T-helper 9 cell (primary cell): ENCODE measurements around the gene SCFD1.
"Not testable (repeated sequence)": the region's sequence is repeated elsewhere in the genome, so short reads cannot be mapped to it uniquely, and the experiment has no call there.

ENCODE experiments used
- DNase-seq: peaks from one replicate; pipeline ENCODE4 v3.0.0-alpha.2; 2020

The SCFD1 gene

DNA sequence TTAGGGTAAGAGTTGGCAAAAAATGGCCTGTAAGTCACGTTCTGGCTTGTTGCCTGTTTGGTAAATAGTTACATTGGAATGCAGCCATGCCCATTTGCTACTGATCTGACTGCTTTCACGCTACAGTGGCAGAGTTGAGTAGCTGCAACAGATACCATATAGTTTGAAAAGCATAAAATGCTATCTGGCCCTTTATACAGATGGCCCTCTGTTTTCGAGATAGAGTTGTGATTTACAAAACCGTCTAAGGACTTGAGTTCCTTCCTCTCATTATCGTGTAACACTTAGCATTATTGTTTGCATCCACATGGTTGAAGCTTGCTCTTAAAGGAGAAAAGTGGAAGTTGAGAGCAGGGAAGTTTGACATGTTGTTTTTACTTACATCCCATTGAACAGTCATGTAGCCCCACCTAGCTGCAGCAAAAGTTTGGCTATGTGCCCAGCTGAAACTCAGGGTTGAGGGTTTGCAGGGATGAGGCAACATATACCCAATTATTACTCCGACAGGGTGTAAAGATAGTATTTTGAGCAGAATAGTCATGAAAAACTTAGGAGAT lies 11.3 kb upstream of the SCFD1 start:
- no peak for DNase-seq

DNA sequence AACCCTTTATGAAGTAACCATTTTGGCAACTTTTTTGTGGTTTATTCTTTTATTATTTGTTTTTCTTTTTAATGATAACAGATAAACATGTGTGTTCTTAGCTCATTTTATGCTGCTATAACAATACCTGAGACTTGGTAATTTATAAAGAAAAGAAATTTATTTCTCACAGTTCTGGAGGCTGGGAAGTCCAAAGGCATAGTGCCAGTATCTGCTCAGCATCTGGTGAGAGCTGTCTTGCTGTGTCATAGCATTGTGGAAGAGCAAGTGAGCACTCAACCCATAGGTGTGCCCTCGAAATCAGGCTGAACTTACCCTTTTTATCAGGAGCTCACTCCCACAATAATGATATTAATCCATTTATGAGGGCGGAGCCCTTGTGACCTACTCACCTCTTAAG lies 8.0 kb upstream of the SCFD1 start:
- DNase-seq = no peak

GRCh38 chr14:30620178-30620577 lies 1.9 kb upstream of the SCFD1 start:
- DNase-seq = no peak

GRCh38 chr14:30621354-30621939 lies 672 bp upstream of the SCFD1 start:
- no peak for DNase-seq

GRCh38 chr14:30623412-30624131 lies 1.5 kb downstream of the SCFD1 start:
- no peak for DNase-seq

GRCh38 chr14:30624132-30624423 lies 2.0 kb downstream of the SCFD1 start:
- no peak for DNase-seq

GRCh38 chr14:30625533-30625932 lies 3.4 kb downstream of the SCFD1 start:
- DNase-seq = no peak

- not testable (repeated sequence) for DNase-seq
Observed at GRCh38 chr14:30629432-30629831, 7.3 kb downstream of the SCFD1 start.

- no peak for DNase-seq
Observed at GRCh38 chr14:30630248-30630647, 8.1 kb downstream of the SCFD1 start.

DNA sequence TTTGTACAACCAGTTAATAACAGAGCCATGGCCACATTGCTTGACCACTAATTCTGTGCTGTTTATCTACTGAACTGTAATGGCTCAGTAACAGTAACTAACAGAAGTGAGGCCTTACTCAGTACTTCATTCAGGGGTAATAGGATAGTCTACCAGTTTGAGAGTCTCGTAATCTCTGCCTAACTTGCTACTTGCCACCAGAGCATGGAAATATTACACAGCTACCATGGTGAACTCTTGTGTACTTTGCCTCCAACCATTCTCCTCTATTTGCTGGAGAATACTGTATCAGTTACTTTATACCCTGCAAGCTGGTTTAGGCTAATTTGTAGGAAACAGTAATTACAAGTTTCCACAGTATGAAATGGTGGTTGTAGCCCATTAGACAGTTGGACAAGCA lies 10.6 kb downstream of the SCFD1 start:
- no peak for DNase-seq

DNA sequence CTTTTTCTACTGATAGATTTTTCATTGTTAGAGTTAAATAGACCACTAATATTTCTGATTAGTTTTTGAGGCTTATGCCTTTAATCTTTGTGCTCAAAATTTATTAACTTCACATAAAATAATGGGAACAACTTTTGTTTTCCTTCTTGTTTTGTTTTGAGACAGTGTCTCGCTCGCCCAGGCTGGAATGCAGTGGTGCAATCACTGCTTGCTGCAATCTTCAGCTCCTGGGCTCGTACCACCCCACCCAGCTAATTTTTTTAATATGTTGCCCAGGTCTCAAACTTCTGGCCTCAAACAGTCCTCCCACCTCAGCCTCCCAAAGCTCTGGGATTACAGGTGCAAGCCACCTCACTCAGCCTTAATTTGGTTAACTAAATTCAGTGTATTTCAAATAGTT lies 16.8 kb downstream of the SCFD1 start:
- DNase-seq = no peak

DNA sequence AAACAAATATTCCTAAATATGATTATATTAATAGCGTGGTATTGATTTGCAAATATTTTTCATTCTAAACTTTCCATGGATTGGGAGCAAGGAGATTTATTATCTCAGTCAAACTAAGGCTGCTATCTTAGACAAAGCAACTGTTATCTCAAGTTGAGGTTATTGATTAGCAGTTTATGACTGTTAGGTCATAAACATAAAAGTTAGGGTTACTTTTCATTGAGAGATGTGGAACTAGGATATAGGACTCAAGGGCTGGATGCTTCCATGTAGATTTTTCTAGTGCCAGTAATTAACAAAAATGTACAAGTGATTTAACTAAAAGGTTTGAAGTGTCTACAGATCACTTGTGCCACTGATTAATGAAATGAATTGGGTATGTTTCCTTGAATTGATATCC lies 19.1 kb downstream of the SCFD1 start:
- no peak for DNase-seq

GRCh38 chr14:30644462-30644861 lies 22.3 kb downstream of the SCFD1 start:
- not testable (repeated sequence) for DNase-seq

GRCh38 chr14:30645600-30645999 lies 23.5 kb downstream of the SCFD1 start:
- DNase-seq = no peak

- DNase-seq = no peak
Observed at GRCh38 chr14:30648471-30648870, 26.4 kb downstream of the SCFD1 start.

DNA sequence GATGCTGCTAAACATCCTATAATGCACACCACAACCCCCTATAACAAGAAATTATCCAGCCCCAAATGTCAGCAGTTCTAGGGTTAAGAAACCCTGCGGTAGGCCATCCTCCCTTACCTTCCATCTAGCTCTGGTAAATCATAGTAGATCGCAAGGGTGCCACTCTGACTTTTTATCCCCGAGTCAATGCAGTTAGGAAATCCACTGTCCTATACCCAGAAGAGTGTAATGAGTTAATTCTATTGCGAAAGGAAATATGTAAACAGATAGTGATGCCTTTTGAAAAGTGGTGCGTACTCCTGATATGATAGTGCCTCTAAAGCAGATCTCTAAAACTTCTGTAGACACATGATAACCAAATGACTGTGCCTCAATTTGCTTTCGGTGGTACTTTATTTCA lies 29.8 kb downstream of the SCFD1 start:
- DNase-seq = no peak

GRCh38 chr14:30655124-30655523 lies 33.0 kb downstream of the SCFD1 start:
- no peak for DNase-seq

- no peak for DNase-seq
Observed at GRCh38 chr14:30655658-30656057, 33.5 kb downstream of the SCFD1 start.

DNA sequence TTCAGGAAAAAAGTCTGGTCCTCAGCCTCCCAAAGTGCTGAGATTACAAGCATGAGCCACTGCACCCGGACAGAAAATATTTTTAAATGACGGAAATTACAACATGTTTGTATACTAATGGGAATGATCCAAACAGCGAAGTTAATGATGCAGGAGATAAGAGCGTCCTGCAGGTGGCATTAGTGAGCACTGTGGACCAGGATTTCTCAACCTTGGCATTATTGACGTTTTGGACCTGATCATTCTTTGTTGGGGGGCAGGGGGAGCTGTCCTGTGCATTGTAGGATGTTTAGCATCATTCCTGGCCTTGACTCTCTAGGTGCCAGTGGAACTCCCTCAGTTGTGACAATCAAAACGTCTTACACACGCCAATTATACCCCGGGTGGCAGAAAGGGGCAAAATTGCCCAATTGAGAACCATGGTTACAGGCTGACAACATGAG lies 34.1 kb downstream of the SCFD1 start:
- DNase-seq = no peak

- DNase-seq = no peak
Observed at GRCh38 chr14:30657050-30657449, 34.9 kb downstream of the SCFD1 start.

DNA sequence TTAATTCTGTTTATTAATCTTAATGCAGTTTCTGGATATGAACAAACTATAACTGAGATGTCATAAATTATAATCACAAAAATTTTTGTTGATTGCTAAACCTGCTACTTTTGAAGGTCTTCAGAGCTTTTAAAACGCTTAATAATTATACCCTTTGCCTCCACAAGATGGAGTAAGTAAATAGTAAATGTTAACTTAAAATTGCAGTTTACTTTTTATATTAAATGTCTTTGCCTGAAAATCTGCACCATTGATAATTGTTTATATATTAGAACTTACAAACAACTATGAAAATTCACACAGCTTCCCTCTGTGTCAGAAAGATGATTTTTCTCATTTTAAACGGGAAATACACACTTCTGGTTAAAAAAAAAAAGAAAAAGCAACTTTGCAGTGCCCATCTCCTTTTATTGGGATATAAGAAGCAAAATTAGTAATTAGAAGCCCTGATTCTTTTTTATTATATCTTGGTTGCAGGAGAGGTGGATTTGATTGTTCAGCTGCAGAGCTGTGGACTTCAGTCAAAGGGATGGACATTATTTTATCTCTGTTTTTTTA lies 35.6 kb downstream of the SCFD1 start:
- no peak for DNase-seq

DNA sequence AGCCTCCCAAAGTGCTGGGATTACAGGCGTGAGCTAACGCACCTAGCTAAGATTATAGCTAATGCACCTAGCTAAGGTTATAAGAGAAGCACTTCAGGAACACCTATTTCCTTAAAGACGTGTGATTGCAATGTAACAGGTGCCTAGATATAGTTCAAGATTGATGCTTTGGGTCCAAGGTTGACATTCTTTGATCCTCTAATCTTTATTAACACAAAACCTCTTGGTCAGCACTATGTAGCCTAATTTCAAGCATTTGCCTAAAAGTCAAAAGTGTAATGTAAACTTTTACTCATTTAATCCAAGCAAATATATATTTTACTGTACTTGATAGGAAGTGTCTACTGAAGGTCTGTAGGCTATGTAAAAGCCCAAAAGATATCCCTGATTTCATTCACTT lies 36.5 kb downstream of the SCFD1 start:
- DNase-seq = no peak

DNA sequence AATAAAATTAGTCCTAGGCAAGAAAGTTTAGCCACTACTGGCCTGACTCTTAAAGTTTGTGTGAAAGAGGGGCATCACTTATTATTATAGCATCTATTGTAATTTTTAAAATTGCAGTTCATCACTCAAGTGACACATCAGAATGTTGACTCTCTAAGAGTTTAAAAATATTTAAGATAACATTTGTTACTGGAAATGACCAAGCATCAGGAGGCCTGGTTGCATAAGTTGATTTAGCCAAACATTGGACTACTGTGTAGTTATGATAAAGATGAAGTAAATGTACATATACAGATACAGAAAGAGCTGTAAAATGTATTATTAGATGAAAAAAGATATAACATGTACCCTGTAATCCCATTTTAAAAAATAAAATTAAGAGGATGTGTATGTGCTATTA lies 47.5 kb downstream of the SCFD1 start:
- no peak for DNase-seq

DNA sequence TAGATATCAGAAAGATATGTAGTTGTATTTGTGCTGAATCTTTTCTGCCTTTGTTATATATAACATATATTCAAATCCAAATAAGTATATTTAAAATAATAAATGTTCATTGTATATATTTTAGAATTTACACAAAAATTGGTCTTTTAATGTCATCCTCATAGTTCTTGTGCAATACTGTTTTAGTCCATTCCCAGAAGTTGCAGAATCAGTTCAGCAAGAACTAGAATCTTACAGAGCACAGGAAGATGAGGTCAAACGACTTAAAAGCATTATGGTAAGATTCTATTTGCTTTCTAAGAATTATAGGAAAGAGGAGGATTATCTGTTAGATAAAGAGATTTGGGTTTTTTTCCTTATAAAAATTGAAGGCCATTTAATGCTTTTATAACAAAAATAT lies 51.0 kb downstream of the SCFD1 start:
- DNase-seq = no peak
